NK-92 treated with Interleukin-12 subunit alpha and Interleukin-12 subunit beta, amount 100 ng/mL, for 24 hours (cell line): ENCODE data around the gene CFAP410.
"Not testable (repeated sequence)": the region's sequence is repeated elsewhere in the genome, so short reads cannot be mapped to it uniquely, and the experiment has no call there.

Experiments
- DNase-seq: peaks from one replicate; lab custom pipeline; 2025; lab: John Stamatoyannopoulos, UW

Gene CFAP410

GRCh38 chr21:44350773-44351481, 11.7 kb upstream of the CFAP410 start:
- DNase-seq, result no peak

DNA sequence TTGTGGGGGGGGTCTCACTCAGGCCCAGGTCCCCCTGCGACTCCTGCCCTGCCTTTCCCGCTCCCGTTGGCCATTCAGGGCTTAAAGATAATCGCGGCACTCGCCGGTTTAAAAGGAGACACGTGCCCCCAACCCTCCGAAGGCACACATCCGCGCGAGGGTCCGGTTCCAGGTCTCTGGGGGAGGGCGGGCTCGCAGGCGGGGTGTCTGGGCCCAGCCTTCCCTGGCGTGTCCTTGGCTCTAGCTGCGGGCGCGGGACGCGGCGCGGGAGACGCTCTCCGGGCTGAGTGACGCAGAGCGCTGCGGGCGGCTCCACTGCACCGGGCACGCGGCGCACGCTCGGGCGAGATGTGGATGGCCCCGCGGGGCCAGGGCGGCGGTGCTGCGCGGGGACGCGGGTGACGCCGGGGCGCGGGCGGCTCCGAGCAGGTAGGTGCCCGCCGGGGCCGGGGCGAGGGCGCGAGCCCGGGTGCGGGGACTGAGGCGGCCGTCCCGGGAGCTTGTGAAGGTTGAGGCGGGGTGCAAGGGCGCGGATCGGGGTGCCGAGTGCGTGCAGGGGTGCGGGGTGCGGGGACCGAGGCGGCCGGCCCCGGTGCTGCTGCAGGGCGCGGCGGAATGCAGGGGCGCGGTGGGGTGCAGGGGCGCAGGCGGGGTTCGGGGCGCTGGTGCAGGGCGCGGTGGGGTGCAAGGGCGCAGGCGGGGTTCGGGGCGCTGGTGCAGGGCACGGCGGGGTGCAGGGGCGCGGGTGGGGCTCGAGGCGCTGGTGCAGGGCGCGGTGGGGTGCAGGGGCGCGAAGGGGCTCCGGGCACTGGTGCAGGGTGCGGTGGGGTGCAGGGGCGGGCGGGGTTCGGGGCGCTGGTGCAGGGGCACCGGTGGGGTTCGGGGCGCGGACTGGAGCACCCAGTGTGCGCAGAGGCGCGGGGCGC, 10.9 kb upstream of the CFAP410 start:
- DNase-seq, result no peak

- no peak for DNase-seq
These were observed 10.2 kb upstream of the CFAP410 start for GRCh38 chr21:44349416-44349846.

DNA sequence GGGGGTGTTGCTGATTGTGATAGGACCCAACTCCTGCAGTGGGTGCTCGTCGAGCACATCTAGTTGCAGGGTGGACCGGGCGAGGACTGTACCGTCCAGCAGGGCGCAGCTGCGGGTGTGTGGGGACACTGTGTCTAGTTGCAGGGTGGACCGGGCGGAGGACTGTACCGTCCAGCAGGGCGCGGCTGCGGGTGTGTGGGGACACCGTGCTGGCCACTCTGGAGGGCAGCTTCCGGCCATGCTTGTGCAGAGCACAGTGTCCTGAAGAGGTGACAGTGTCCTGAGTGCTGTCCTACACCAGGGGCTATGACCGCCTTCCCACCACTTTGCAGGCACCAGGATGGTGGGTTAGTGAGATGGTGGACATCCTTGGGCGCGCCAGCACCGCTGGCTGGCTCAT, 9.7 kb upstream of the CFAP410 start:
- DNase-seq, result no peak

GRCh38 chr21:44347911-44348451, 8.8 kb upstream of the CFAP410 start:
- no peak for DNase-seq

DNA sequence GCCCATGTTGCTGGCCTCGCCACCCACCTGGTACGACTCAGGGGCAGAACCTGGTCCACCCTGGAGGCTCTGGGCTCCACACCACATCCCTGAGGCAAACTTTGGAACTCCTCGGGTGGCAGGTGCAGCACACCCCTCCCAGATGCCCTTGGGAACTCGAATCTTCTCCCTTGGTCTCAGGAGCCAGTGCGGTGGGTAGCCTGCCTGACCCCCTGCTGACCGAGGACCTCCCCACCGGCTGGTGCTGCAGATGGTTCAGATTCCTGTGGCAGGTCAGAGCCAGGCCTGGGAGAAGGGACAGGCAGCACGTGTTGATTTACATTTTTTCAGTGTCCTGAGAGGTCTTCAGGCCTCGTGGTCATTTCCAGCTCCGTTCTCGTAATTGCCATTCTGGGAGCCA, 6.3 kb upstream of the CFAP410 start:
- DNase-seq, result no peak

DNA sequence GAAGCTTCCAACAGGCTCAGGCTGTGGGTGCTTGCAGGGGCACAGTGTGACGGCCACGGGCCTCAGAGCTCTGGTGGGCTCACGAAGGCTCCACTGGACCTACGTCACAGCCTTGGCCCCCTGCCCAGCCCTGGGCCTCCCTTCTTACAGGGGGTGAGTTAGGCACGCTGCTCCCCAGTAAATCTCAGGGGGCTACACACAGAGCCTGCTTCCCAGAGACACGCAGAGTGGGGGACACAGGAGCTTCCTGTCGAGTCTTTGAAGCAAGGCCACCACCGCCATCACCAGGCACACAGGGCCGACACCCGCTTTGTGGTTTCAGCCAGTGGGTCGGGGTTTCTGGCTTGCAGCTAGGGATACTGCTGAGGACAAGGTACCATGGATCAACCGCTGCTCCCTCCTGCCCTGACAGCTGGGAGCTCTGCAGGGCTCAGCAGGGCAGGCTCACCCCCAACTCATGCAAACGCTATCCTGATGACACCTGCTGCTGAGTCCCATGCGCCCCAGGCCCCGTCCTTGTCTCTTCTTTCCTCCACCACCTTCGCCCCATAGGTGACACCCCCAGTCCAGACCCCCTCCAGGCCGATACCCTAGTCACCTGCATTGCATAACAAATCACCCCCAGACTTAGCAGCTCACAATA, 5.5 kb upstream of the CFAP410 start:
- no peak for DNase-seq

- not testable (repeated sequence) for DNase-seq
These were observed 3.8 kb upstream of the CFAP410 start for GRCh38 chr21:44342981-44343380.

GRCh38 chr21:44341726-44342458, 2.7 kb upstream of the CFAP410 start:
- not testable (repeated sequence) for DNase-seq

- no peak for DNase-seq
These were observed 972 bp downstream of the CFAP410 start for GRCh38 chr21:44337941-44338895.

DNA sequence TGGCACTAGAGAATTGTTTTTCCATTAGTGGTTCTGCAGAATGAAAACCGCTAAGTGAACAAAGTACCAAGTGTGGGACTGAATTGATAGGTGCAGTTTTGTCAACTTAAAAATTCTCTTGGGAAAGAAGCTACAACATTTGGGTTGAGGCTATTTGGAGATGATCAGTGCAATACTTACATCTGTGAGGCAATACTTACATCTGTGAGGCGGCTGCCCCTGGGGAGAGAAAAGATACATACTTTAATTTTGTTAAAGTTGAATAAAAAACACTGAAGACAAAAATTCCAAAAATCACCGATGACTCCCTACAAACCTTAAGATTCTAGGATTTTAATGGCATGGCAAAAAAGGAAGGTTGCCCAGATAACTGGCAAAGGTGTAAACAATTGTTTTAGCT, 1.7 kb downstream of the CFAP410 start:
- DNase-seq, result no peak

GRCh38 chr21:44335266-44336059, 3.7 kb downstream of the CFAP410 start:
- DNase-seq, result no peak

GRCh38 chr21:44334329-44335030, 4.7 kb downstream of the CFAP410 start:
- DNase-seq, result no peak

DNA sequence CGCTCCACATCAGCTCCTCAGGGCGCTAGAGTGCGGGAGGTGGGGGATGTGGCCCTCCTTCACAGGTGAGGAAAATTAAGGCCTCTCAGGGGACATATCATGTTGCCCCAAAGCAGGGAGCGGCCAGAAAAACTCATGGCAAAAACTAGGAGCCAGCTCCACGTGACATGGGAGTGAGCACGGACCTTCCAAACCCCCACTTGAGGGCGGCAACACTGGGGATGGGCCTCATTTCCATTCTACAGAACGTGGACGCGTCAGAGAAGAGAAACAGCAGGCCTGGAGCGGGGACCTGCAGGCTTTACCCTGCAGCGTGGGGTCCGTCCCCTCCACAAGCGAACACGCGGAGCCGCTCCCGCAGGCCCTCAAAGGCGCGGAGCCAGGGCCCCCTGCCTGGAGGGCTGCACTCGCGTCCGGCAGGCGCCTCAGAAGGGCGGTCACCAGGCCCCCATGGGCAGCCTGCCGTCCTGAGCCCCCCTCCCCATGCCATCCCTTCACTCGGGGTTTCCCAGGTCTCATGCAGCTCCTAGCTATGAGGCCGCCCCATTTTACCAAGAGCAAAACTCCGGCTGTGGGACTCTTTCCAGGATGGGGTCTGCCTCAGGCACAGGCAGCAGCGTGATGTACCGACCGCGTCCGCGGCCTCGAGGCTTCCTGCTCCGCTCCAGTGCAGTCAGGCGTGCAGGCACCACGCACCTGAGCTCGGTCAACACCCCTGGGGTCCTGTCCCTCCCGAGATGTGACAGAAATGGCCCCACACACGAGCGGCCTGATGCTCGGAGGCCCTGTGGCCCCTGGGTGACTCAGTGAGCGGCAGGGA, 5.5 kb downstream of the CFAP410 start:
- no peak for DNase-seq

GRCh38 chr21:44332965-44333364, 6.2 kb downstream of the CFAP410 start:
- no peak for DNase-seq

DNA sequence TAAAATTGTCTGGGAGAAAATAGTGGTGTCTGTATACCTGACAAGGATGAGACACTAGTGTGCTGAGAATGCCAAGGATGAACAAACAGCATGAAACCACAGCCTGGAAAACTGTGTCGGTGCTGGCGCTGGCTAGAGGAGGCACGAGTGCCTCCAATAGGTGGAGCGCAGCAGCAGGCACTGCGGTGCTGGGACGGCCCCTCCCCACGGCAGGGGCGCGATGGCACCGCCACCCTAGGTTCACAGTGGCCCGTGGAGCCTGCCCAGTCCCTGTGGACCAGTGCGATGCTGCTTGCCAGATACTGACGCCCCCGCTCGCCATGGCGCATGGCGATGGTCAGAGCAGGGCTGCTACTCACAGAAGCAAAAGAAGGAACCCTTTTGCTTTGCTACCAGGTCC, 6.8 kb downstream of the CFAP410 start:
- no peak for DNase-seq

DNA sequence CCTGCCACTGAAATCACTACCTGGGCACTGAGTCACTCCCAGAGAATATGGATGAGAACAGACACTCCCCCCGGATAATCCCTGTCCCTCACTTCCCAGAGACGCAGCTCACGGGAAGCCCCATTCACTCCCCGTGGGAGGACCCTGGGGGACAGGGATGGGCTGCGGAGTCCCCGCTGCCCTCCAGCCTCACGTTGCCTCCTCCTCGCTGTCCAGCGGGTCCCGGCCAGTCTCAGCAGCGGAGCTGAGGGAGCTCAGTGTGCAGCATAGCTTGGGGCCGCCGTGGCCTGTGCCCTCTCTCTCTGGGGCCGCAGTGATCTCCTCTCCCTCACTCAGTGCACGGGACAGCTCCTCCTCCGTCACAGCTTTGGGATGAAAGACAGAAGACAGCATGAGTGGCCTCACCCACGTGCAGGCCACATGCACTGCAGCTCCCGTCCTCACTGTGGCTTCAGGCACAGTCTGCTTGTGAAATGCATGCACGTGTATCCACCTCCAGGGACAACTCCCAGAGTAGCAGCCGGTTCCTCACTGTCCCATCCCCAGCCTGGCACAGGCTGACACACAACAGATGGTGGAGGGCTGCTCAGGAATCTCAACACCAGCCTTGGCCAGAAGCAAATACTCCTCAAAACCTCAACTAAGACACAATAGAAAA, 7.4 kb downstream of the CFAP410 start:
- DNase-seq, result no peak

DNA sequence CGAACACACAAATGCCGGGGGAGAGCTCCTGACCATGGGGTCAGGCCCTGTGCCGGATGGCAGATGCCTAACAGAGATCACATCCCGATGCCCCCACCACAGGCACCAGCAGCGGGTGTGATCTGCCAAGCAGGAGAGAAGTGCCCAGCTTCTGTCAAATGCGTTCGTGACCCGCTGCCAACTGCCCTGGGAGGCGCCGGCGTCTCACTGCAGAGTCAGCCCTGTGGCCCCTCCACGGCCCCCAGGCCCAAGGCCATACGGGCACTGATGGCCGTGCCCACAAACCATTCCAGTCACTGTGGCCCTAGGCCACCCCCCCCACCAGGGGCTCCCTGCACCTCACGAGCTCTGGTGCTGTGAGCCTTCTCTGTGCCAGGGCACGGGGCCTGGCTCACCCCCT, 8.0 kb downstream of the CFAP410 start:
- DNase-seq, result no peak
